Kidney (tissue), 14 donors: ENCODE data around the gene CABLES2. TPM values are rescaled to one million over a fixed set of nuclear protein-coding genes. Genes with fewer than 3 reads are reported as not detected.
"Not testable (repeated sequence)": the region's sequence is repeated elsewhere in the genome, so short reads cannot be mapped to it uniquely, and the experiment has no call there.

Experiments
- DNase-seq, 5 donors: peaks; one replicate each; pipeline ENCODE4 v3.0.0-alpha.2; 2013 to 2020
- FAIRE-seq: peaks from 2 replicates; lab custom pipeline; 2012; peaks lifted over from hg19 to GRCh38; lab: Jason Lieb, UNC
- H3K27ac ChIP-seq, 2 donors: one replicate each; pipeline ENCODE4 v1.7.0; 2013; ENCODE audit warnings: low read depth in 2 of 2, low read length in 2 of 2, inconsistent platforms in 1 of 2
- H3K27me3 ChIP-seq: one replicate; pipeline ENCODE4 v1.7.1; 2013; ENCODE audit warnings: low read length, inconsistent platforms; ENCODE audit not compliant: control insufficient read depth, insufficient read depth
- H3K36me3 ChIP-seq, 3 donors: one replicate each; pipeline versions ENCODE4 v1.7.0 to v1.7.1; 2013; ENCODE audit warnings: low read length in 3 of 3, control low read depth in 1 of 3, inconsistent platforms in 1 of 3; ENCODE audit not compliant: insufficient read depth in 3 of 3, control insufficient read depth in 2 of 3
- H3K4me1 ChIP-seq, 3 donors: one replicate each; pipeline versions ENCODE4 v1.7.0 to v1.7.1; 2013; ENCODE audit warnings: low read length in 3 of 3, inconsistent platforms in 1 of 3, low read depth in 1 of 3; ENCODE audit not compliant: control insufficient read depth in 2 of 3, insufficient read depth in 2 of 3
- H3K4me3 ChIP-seq, 3 donors: one replicate each; pipeline versions ENCODE4 v1.7.0 to v1.8.1; 2013; ENCODE audit warnings: low read length in 3 of 3, control low read depth in 1 of 3, inconsistent platforms in 1 of 3
- H3K9ac ChIP-seq, 3 donors: one replicate each; pipeline versions ENCODE4 v1.7.0 to v1.7.1; 2013; ENCODE audit warnings: low read length in 3 of 3, control low read depth in 1 of 3, inconsistent platforms in 1 of 3
- H3K9me3 ChIP-seq, 3 donors: one replicate each; pipeline versions ENCODE4 v1.7.0 to v1.7.1; 2013; ENCODE audit warnings: low read length in 3 of 3, control low read depth in 1 of 3, inconsistent platforms in 1 of 3; ENCODE audit not compliant: control insufficient read depth in 2 of 3, insufficient read depth in 1 of 3
- intact Hi-C: fragments of 100-400 bp; cut with DNase I; formaldehyde crosslinking; loops from one replicate; pipeline ENCODE4 v1.11.1; 2022
- polyA plus RNA-seq: library from polyadenylated mRNA; stranded (reverse); fragments of 350-450 nt; fragmentation: Illumina TruSeq; extraction: RNeasy Lipid Tissue Mini Kit (QIAGEN cat#74804); gene quantifications from one replicate; pipeline ENCODE4 v1.2.3, GENCODE V29; 2014; ENCODE audit warnings: low read depth, low replicate concordance; ENCODE audit not compliant: insufficient read depth
- total RNA-seq: library from RNA; stranded (reverse); fragmentation: NEBNext Ultra II Directional; extraction: Animal tissue kit (Norgen Biotek cat#: 25700); gene quantifications from one replicate; pipeline ENCODE4 v1.2.1, GENCODE V29; 2021
- TF ChIP-seq, protein P1 (sequence below): IDR thresholded peaks from 3 replicates; pipeline ENCODE4 v1.5.1; 2012; ENCODE audit warnings: mild to moderate bottlenecking, moderate library complexity, borderline replicate concordance; ENCODE audit not compliant: insufficient read depth; ENCODE audit errors: extremely low read depth
- donor health status: control.
- donor health status: control.
- donor health status: control.
- donor health status: control.
- donor health status: control.
- donor health status: DM: yes; HTN: yes; CAD: no.
- donor health status: Normal renal cell carcinoma (clear cell type).

CABLES2 gene
- total and polyA plus RNA-seq, 2 donors from 2014 or later: 2.0 to 4.5 TPM

GRCh38 chr20:62374331-62375152 is 32.5 kb downstream of the CABLES2 start:
- TF ChIP-seq, protein P1, sequence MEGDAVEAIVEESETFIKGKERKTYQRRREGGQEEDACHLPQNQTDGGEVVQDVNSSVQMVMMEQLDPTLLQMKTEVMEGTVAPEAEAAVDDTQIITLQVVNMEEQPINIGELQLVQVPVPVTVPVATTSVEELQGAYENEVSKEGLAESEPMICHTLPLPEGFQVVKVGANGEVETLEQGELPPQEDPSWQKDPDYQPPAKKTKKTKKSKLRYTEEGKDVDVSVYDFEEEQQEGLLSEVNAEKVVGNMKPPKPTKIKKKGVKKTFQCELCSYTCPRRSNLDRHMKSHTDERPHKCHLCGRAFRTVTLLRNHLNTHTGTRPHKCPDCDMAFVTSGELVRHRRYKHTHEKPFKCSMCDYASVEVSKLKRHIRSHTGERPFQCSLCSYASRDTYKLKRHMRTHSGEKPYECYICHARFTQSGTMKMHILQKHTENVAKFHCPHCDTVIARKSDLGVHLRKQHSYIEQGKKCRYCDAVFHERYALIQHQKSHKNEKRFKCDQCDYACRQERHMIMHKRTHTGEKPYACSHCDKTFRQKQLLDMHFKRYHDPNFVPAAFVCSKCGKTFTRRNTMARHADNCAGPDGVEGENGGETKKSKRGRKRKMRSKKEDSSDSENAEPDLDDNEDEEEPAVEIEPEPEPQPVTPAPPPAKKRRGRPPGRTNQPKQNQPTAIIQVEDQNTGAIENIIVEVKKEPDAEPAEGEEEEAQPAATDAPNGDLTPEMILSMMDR: no peak
- Histone ChIP-seq H3K27ac (peak overlapping the region in 1 of 2 donors; percentile 6), H3K4me3 (no peak overlapping the region), H3K4me1 (peaks cover 0 to 27% (median 19%) of the 10 kb centered on the region in 3 donors), H3K9me3 (no peaks in the 10 kb centered on the region), H3K27me3 (no peaks in the 10 kb centered on the region), H3K36me3 (no peaks in the 10 kb centered on the region), H3K9ac (peak overlapping the region in 1 of 3 donors; percentile 26)
- FAIRE-seq (no peak), DNase-seq (peak in 1 of 5 donors; percentile 58)
- intact Hi-C loops: loop anchor here (5.0 kb wide), 1 partner anchor 72 kb away; the partner anchor contains the start of gene ADRM1

- H3K9me3 ChIP-seq, H3K36me3 ChIP-seq, FAIRE-seq, H3K4me3 ChIP-seq, intact Hi-C loops, DNase-seq, H3K27ac ChIP-seq, H3K27me3 ChIP-seq: not testable (repeated sequence)
- Histone ChIP-seq H3K4me1 (peaks cover 0 to 30% (median 25%) of the 10 kb centered on the region in 3 donors), H3K9ac (peak overlapping the region in 1 of 3 donors; percentile 26)
Observed at GRCh38 chr20:62373631-62374179, 33.4 kb downstream of the CABLES2 start.

DNA sequence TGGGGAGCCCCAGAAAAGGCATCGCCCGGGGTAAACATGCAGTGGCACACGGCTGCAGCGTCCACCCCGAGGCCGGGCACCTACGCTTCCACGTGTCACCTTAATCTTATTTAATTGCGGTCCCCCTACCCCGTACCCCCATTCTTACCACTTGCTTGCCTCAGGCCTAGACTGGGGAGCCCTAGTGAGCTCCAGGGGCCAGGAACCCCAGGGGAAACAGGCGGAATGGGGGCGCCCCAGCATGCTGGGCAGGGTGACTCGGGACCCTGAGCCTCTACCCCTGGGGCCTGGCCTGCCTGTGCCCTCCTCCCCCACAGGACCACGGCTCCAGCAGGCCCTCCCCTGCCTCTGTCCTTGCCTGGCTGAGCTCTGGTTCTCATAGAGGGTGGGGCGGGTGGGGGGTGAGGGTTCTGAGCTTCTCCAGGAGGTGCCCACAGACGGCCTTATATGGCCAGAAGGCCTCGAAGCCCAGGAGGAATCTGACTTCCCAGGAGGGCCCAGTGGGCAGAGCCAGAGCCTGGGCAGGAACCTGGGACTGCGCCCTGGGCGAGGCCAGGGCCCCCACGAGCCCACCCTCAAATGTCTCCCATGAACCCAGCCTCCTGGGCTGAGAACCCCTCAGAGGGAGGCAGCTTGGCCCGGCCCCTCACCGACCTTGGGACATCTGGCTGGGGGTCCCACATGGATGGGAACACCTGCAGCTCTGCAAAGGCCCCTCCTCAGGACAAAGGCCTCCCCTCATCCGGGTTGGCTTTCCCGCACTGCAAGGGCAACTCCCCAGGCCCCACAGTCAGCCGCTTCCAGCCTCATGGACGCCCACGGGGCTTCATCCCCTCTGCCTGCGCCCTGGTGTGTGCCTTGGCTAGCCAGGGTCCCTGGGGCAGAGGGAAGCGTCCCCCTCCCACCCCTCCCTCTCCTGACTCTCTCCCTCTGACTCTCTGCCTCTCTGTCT is 34.8 kb downstream of the CABLES2 start:
- DNase-seq (peak in 1 of 5 donors; percentile 64), FAIRE-seq (no peak)
- Histone ChIP-seq H3K27ac (no peak overlapping the region), H3K4me1 (peaks cover 0 to 39% (median 30%) of the 10 kb centered on the region in 3 donors), H3K9ac (no peak overlapping the region), H3K9me3 (no peaks in the 10 kb centered on the region), H3K27me3 (no peaks in the 10 kb centered on the region), H3K36me3 (no peaks in the 10 kb centered on the region), H3K4me3 (no peak overlapping the region)
- TF ChIP-seq, protein P1: no peak
- intact Hi-C loops: no loop called here
